Measurements from ENCODE around the gene SSBP1.

- TF ChIP-seq POLR2A (IDR thresholded peaks at IDR 0.05), result no peak
- TF ChIP-seq CTCF (IDR thresholded peaks at IDR 0.05), result no peak
Observed at GRCh38 chr7:141713890-141714289, 24.3 kb upstream of the SSBP1 start.
